ENCODE results near the gene STX18.
"Not testable (repeated sequence)": the region's sequence is repeated elsewhere in the genome, so short reads cannot be mapped to it uniquely, and the experiment has no call there.

Gene STX18

GRCh38 chr4:4507923-4508322, 33.9 kb downstream of the STX18 start:
- no peak for DNase-seq

GRCh38 chr4:4507403-4507802, 34.4 kb downstream of the STX18 start:
- no peak for DNase-seq

- no peak for DNase-seq
Measured at GRCh38 chr4:4506961-4507360, 34.9 kb downstream of the STX18 start.

GRCh38 chr4:4505211-4505610, 36.6 kb downstream of the STX18 start:
- DNase-seq: not testable (repeated sequence)

GRCh38 chr4:4504783-4505182, 37.1 kb downstream of the STX18 start:
- no peak for DNase-seq

DNA sequence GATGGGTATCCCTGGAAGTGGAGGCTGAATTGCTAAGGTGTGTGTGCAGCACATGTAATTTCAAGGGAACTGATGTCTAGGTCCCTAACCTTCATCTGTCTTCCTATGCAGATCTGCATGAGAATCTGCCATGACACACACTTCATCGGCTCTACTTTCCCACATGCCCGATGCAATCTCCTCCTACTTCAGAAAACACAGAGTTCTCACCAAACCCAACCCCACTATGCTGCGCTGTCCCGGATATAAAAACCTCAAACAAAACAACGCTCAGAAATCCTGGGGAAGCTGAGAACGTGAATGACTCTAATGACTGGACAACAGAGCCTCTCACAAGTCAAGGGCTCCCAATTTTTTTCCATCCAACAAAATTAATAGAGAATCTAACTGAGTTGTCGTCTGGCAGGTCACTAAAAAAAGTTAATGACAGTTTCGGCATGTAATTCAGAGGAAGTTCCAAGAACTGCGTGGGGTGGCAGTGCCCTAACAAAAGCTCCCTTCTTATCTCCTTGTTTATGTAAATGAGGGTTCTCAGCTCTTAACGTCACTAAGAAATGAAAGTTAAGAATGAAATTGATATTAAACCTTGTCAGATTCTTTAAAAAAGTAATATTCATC, 39.0 kb downstream of the STX18 start:
- peak; percentile 27 for DNase-seq

DNA sequence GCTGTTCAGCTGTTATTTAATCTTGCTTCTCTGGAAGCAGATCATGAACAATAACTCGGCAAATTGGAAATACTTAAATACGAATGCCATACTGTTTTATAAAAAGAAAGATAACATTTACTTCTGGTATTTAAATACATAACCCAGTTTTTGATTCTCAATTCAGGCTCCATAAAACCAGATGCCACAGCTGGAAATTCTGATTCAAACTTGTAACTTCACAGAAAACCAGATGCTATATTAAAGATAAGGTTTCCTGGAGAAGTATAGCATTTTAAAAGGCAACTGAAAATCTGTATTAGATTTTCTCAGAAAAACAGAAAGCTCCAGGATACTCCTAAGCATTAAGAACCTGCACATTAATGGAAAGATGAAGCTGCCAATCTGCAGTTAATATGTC, 40.2 kb downstream of the STX18 start:
- DNase-seq: no peak

DNA sequence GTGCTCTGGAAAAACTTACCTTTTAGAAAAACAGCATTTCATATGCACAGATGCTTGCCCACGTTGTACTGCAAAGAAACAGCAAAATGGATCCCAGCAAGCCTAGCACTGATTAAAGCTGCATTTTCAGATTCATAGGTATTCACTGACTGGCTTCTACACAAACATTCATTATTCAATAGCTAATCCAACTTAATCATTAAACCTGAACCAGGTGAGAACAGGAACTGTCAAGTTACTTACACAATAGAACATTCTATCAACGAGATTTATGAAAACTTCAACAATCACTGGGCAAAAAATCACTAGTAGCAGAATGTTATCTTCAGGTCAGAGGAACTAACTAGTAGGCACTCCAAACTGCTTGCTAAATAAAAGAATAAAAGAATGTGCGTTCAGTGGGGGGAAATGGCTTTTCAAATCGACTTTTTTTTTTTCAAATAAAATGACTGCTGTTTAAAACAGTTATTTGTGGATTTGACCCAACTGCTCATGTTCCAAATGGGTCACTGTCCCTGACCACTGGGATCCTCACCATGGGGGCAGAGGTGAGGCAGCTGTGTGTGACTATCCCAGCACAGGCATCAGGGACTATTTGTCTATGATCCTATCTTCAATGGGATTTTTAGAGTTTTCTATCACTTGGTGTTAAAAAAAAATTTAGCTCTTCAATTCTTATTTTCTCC, 42.3 kb downstream of the STX18 start:
- DNase-seq: no peak

DNA sequence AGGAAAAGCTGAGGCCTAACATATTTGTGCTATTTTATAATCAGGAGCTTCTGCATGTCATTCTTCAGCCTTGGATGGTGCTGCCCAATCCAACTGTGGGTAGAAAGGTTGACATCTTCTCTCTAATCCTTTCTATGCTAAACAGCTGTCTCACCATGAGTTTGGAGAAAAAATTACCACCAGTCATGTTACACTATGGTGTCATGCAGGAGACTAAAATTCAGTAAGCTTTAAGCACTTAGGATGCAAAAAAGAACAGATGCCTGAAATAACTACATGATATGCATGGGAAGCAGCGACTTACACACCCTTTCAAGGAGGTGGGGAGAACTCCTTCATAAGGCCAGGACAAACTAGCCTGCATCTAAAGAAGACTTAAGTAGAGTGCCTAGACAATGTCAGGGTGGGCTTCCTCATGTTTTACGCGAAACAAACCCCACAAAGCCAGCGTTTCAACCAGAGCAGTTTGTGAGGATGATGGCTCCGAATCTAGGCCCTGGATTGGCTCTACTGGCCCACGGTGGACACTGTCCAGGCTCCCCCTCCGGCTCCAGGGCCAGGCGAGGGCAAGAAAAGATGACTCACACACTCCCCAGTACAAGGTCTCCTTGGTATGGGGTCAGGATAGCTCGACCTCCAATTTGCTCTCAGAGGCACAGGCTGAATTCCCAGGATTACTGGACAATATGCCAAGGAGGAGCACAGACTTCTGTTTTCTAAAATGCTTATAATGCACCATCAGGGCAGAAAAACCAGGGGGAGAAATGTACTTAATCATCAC, 45.1 kb downstream of the STX18 start:
- no peak for DNase-seq

- DNase-seq: no peak
Measured at GRCh38 chr4:4494882-4495281, 47.0 kb downstream of the STX18 start.

GRCh38 chr4:4492161-4492847, 49.5 kb downstream of the STX18 start:
- peak; percentile 1 for DNase-seq

DNA sequence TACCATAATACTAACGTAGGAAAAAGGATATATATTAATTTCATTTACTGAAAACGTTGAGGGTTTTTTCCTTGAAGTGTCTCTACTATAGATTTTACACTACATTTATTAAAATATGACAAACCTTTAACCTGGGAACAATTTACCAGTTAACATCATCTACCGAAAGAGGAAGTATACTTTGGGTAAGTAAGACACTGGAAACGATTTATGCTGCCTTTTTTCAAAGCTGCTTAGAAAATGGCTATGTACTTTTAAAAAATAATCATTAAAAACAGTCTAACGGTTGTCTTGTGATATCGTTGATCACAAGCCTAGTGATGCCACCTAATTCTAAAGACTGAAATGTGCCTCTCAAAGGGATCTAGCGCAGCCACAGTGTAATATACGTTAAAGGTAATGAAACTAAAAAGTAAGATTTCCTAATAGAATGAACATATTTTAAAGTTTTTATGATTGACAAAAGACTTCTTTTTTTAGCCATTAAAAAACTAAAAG, 50.4 kb downstream of the STX18 start:
- DNase-seq: no peak

DNA sequence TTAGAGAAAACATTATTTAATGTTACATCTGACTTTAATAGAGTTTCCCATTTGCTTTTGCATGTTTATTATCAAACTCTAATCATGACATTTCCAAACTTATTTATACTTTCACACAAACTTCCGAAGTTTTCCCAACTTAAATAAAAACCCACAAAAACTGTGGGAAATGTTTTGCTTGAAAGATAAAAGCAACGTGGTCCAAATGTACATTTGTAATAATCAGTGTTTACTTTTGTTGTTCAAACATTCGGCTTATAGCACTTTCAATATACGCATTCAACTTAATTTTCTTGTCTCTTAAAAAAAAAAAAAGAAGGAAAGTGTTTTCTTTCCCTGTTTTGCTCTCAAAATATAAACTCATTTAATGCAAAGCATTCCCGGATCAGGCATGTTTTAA, 51.0 kb downstream of the STX18 start:
- no peak for DNase-seq

- DNase-seq: no peak
Measured at GRCh38 chr4:4490041-4490440, 51.8 kb downstream of the STX18 start.

GRCh38 chr4:4488405-4489404, 53.1 kb downstream of the STX18 start:
- DNase-seq: peak; percentile 74

DNA sequence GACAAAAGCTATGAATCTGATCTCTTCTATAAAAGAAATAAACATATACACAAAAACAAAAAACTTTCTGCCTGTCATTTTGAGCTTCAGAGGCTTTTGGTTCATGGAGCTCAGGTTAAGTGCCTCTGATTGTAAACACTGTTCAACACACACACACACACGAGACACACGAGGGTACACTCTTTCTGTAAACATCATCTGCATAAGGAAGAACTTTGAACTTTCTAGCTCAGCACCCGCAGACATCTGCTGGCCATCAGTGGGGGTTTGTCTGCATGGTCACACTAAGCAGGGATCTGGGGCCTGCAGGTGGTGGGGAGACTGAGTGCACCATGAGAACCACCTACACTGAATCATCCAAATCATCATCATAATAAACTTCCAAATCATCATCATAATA, 54.9 kb downstream of the STX18 start:
- DNase-seq: no peak

DNA sequence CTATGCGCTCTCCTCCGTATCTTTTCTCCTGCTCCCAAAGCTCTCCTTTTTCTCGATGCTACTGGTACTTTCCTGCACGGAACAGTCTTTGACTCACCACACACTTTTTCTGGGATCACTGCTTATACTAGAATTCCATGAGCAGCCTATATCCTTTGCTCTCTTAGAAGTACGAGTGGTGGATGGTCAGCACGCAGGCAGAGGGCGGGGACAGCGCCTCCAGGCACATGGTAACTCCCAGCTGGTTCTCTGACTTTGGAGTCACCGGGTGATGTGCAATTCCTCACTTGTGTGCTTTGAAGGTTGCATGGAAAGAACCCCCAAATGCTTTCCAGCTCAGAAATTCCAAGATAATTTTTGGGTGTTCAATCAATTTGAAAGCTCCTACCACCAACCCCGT, 56.0 kb downstream of the STX18 start:
- DNase-seq: no peak

DNA sequence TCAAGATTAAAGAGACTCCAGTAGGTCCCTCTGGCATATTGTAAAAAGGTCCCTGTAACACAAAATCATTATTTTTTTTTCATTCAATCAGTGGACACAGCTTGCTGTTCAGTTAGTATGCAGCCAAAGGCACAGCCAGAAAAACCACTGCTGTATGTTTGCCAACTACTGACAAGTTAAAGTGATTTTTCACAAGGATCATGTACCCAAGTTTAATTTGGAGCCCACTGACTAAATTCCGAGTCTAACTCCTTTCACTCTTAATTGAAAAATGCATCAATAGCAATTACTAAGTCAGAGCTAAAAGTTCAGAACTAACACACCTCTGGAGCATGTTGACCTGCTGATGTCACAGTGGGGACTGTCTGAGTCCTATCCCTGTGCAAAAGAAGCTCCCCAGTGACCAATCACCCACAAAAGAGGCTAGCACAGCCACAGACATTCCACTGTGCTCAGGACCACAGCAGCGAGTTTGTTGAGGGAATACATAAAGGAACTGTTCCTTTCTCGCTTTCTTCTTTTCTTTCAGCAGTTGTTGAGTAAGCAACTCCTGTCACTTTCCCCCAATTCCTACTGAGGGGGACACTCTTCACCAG, 60.4 kb downstream of the STX18 start:
- DNase-seq: no peak

- DNase-seq: no peak
Measured at GRCh38 chr4:4480685-4481398, 61.0 kb downstream of the STX18 start.

- DNase-seq: no peak
Measured at GRCh38 chr4:4480205-4480604, 61.6 kb downstream of the STX18 start.

DNA sequence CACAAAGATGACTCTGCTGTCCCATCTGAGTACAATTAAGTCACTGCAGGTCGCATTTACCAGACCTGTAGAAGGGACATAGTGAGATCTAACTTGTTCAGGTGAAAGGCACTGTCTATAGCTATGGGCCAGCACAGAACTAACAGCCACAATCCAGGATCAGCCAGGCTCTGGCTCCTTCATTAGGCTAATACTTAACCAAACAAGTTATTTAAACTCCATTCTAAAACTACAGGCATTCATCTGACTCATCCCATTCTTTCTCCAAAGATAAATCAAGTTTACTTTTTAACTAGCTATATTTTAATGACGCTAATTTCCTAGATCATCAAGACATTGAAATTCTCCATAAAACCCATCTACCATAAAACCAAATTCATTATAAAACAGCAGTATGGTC, 62.5 kb downstream of the STX18 start:
- no peak for DNase-seq
